Measurements from ENCODE around the gene KRTAP3-3. TPM values are rescaled to one million over a fixed set of nuclear protein-coding genes. Genes with fewer than 3 reads are reported as not detected.

KRTAP3-3 gene
- total RNA-seq, 1 experiment from 2014 or later = not detected

DNA sequence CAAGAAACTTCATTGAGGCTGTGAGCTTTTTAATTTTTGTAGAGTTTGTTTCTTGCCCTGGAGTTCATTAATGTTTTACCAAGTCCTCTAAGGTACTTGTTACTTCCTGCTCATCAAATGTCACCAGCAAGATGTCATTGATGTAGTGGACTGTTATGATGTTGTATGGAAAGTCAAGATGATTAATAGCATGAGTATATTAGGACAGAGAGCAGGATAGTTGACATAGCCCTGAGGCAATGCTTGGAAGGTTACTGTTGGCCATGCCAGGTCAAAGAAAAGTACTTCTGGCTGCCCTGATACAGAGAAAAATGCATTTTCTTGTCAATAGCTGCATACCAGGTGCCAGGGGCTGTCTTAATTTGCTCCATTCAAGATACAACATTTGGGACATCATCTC, 26.4 kb upstream of the KRTAP3-3 start:
- H3K18ac ChIP-seq (ENCODE audit: insufficient read length, low read depth, low read length) = no peak overlapping the region
- H3K4ac ChIP-seq (ENCODE audit: low read depth, low read length) = no peak overlapping the region
- no peaks in the 10 kb centered on the region for H3K79me2 ChIP-seq (ENCODE audit: insufficient read depth, low read length)
- no peak overlapping the region for H2BK15ac ChIP-seq (ENCODE audit: low read depth, low read length)
- H2BK120ac ChIP-seq (ENCODE audit: low read depth, low read length, poor library complexity, severe bottlenecking) = no peak overlapping the region
- H3K23me2 ChIP-seq (ENCODE audit: insufficient read length, low read depth, low read length, poor library complexity, severe bottlenecking) = no peaks in the 10 kb centered on the region
- H2AK5ac ChIP-seq (ENCODE audit: insufficient read length, low read length) = no peak overlapping the region
- no peak overlapping the region for H3K23ac ChIP-seq (ENCODE audit: insufficient read length, low read depth, low read length)
- H3K56ac ChIP-seq (ENCODE audit: insufficient read length, low read depth, low read length) = no peak overlapping the region
- TF ChIP-seq, protein P1, sequence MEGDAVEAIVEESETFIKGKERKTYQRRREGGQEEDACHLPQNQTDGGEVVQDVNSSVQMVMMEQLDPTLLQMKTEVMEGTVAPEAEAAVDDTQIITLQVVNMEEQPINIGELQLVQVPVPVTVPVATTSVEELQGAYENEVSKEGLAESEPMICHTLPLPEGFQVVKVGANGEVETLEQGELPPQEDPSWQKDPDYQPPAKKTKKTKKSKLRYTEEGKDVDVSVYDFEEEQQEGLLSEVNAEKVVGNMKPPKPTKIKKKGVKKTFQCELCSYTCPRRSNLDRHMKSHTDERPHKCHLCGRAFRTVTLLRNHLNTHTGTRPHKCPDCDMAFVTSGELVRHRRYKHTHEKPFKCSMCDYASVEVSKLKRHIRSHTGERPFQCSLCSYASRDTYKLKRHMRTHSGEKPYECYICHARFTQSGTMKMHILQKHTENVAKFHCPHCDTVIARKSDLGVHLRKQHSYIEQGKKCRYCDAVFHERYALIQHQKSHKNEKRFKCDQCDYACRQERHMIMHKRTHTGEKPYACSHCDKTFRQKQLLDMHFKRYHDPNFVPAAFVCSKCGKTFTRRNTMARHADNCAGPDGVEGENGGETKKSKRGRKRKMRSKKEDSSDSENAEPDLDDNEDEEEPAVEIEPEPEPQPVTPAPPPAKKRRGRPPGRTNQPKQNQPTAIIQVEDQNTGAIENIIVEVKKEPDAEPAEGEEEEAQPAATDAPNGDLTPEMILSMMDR (conservative IDR thresholded peaks at IDR 0.05) = no peak
- peaks cover 0 to 2% of the 10 kb centered on the region in 2 experiments; a peak in 1 of 4 replicates for H3K4me1 Mint-ChIP-seq
- no peak overlapping the region for H3K4me2 ChIP-seq (ENCODE audit: insufficient read depth, insufficient read length, low read length)
- peaks cover 0 to 3% of the 10 kb centered on the region in 2 experiments; a peak in 1 of 5 replicates for H3K9me3 Mint-ChIP-seq
- DNase-seq = no peak
- H2BK5ac ChIP-seq (ENCODE audit: insufficient read length, low read length) = no peak overlapping the region
- no peaks in the 10 kb centered on the region for H4K20me1 ChIP-seq (ENCODE audit: control insufficient read depth, insufficient read depth, insufficient read length)
- 0 out of 2 replicates have a peak, but pooled peaks cover 2% of the 10 kb centered on the region for H3K27me3 Mint-ChIP-seq (ENCODE audit: low read depth)
- no peak overlapping the region for H4K8ac ChIP-seq (replicated peaks; ENCODE audit: insufficient read length, low read depth, low read length)
- no peak overlapping the region for H4K5ac ChIP-seq (ENCODE audit: insufficient read length, low read depth, low read length)
- H3K14ac ChIP-seq (ENCODE audit: insufficient read depth, low read length) = no peak overlapping the region
- no peaks in the 10 kb centered on the region for H3K4me1 ChIP-seq (ENCODE audit: insufficient read depth, low read length)
- H2BK12ac ChIP-seq (ENCODE audit: insufficient read length, low read depth, low read length) = no peak overlapping the region
- no peaks in the 10 kb centered on the region for H3K9me3 ChIP-seq (ENCODE audit: control insufficient read depth, low read depth, low read length)
- H2BK20ac ChIP-seq (ENCODE audit: low read depth, low read length, poor library complexity, severe bottlenecking) = no peak overlapping the region
- H3K27me3 ChIP-seq (ENCODE audit: insufficient read depth, low read length) = no peaks in the 10 kb centered on the region
- no peak overlapping the region for H3K9ac ChIP-seq (ENCODE audit: extremely low read depth, insufficient read length, low read length)
- H3K4me3 Mint-ChIP-seq = no peak overlapping the region
- H3K27ac ChIP-seq (ENCODE audit: insufficient read length, low read depth, low read length) = no peak overlapping the region
- no peak overlapping the region for H4K91ac ChIP-seq (ENCODE audit: insufficient read length, low read depth, low read length)
- no peaks in the 10 kb centered on the region for H3K36me3 Mint-ChIP-seq (ENCODE audit: insufficient read depth in 1 of 3, low read depth in 3 of 3)
- H2AFZ ChIP-seq (ENCODE audit: low read length) = no peak overlapping the region
- H3K79me1 ChIP-seq (ENCODE audit: insufficient read depth, low read depth, low read length, poor library complexity, severe bottlenecking) = no peaks in the 10 kb centered on the region
- H3T11ph ChIP-seq (ENCODE audit: low read length) = no peak overlapping the region
- no peak overlapping the region for H3K27ac Mint-ChIP-seq

Data from H9 (cell line).